Stomach (tissue), 4 donors: ENCODE measurements around the gene OBSCN.

Source experiments
- CTCF ChIP-seq, 7 experiments: fragments of 450-650 bp in 4 of 7; fragments of 200-600 bp in 3 of 7; sonication (generic) in 3 of 7; IDR thresholded peaks; one replicate each; pipeline ENCODE4 v1.5.1; 2016 to 2019; ENCODE audit warnings: antibody characterized with exemption in 7 of 7, control low read depth in 2 of 7, mild to moderate bottlenecking in 1 of 7
- POLR2AphosphoS5 ChIP-seq, 3 donors: sonication (generic); formaldehyde crosslinking; IDR thresholded peaks; one replicate each; pipeline ENCODE4 v1.6.1; 2016; ENCODE audit warnings: antibody characterized with exemption in 3 of 3

- TF ChIP-seq POLR2AphosphoS5 (IDR thresholded peaks at IDR 0.05) (no peak), CTCF (IDR thresholded peaks at IDR 0.05) (no peak)
Observed at GRCh38 chr1:228371741-228372182, 163.9 kb downstream of the OBSCN start.
